Measurements from ENCODE around the gene NSD1.
"Not testable (repeated sequence)": the region's sequence is repeated elsewhere in the genome, so short reads cannot be mapped to it uniquely, and the experiment has no call there.

Gene NSD1

DNA sequence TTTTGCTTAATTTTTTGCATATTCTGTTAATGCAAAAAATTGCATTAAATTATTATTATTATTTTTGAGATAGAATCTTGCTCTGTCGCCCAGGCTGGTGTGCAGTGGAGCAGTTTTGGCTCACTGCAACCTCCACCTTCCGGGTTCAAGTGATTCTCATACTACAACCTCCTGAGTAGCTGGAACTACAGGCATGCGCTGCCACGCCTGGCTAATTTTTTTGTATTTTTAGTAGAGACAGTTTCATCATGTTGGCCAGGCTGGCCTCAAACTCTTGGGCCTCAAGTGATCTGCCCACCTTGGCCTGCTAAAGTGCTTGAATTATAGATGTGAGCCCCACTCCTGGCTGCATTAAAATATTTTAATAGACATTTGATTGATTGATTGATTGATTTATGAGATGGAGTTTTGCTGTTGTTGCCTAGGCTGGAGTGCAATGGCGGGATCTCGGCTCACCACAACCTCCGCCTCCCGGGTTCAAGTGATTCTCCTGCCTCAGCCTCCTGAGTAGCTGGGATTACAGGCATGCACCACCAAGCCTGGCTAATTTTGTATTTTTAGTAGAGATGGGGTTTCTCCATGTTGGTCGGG, 44.4 kb downstream of the NSD1 start:
- not testable (repeated sequence) for DNase-seq

DNA sequence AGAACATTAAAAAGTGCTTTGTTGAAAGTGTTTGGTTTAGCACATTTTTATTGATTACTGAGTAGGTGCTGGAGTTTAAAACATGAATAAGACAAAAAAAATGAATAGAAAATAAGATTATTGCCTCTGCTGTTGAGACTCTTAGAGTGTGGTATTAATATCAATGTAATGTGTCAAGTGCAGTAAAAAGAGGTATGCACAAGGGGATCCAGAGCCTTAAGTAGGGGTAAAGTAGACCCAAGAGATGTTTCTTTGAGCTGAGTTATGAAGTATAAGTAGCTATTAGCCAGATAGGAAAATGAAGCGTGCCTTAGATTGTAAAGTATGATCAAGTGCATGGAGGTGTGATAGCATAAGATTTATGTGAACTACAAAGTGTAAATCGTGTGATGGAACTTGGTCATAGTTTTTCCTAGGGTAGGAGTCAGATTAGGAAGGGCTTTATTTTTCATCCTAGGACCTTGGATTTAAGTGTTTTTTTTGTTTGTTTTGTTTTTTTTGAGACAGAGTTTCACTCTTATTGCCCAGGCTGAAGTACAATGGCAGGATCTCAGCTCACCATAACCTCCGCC, 45.2 kb downstream of the NSD1 start:
- DNase-seq: no peak

GRCh38 chr5:177179431-177179830, 45.9 kb downstream of the NSD1 start:
- DNase-seq: no peak

- no peak for DNase-seq
Measured at GRCh38 chr5:177183142-177183541, 49.6 kb downstream of the NSD1 start.

- no peak for DNase-seq
Measured at GRCh38 chr5:177183766-177184360, 50.3 kb downstream of the NSD1 start.

- no peak for DNase-seq
Measured at GRCh38 chr5:177185993-177186392, 52.4 kb downstream of the NSD1 start.

DNA sequence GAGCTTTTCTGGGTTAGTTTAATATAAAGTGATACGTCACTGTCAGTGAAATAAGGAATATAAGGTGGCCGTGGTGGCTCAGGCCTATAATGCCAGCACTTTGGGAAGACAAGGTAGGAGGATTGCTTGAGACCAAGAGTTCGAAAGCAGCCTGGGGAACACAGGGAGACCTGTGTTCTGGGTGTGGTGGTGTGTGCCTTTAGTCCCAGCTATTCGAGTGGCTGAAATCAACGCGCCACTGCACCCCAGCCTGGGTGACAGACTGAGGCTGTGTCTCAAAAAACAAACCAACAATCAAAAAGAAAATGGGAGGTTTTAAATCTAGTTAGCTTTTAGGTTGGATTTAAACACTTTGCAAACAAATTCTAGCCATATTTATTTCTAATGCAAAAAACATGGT, 53.1 kb downstream of the NSD1 start:
- DNase-seq: no peak

DNA sequence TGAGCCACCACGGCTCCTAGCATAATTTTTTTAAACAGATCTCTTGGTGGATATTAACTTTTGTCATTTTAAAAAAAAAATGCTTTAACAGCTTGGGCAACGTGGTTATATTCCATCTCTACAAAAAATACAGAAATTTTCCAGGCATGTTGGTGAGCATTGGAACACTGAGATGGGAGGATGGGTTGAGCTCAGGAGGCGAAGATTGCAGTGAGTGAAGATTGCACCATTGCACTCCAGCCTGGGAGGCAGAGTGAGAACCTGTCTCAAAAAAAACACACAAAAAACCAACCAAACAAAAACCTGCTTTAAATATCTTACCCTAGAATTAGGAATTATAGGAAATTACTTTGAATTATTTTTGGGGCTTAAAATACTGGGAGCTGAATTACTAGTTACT, 55.2 kb downstream of the NSD1 start:
- no peak for DNase-seq

DNA sequence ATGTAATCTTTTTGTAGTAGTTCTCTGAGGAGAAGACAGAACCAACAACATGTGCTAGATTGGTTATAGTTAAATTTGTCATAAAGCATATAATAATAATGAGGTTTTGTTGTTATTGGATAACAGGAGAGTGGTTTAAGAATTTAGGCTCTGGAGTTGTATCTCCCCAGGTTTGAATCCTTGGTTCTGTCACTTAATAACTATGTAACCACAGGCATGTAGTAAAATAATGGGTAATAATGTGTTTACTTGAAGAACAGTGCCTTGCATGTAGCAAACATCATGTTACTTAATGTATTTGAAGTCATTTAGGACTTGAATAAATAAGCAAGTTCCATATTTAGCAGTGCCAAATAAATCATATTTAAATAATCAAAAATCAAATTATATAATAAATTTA, 55.8 kb downstream of the NSD1 start:
- no peak for DNase-seq

DNA sequence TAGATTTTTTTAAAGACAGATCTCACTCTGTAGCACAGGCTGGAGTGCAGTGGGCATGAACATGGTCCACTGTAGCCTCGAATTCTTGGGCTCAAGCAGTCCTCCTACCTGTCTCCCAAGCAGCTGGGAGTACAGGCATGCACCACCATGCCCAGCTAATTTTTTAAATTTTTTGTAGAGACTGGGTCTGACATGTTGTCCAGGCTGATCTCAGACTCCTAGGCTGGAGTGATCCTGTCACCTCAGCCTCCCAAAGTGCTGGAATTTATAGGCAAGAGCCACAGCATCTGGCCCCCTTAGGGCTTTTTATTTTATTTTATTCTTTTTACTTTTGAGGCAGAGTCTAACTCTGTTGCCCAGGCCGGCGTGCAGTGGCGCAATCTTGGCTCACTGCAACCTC, 56.4 kb downstream of the NSD1 start:
- DNase-seq: no peak

DNA sequence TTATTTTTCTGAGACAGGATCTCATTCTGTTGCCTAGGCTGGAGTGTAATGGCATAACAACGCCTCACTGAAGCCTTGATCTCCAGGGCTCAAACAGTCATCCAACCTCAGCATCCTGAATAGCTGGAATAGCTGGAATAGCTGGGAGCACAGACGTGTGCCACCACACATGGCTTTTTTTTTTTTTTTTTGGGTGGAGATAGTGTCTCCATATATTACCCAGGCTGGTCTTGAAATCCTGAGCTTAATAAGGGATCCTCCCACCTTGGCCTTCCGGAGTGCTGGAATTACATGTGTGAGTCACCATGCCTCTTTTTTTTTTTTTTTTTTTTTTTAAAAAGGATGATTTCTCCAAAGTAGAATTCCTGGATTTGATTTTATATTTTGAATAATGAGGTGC, 60.7 kb downstream of the NSD1 start:
- no peak for DNase-seq

DNA sequence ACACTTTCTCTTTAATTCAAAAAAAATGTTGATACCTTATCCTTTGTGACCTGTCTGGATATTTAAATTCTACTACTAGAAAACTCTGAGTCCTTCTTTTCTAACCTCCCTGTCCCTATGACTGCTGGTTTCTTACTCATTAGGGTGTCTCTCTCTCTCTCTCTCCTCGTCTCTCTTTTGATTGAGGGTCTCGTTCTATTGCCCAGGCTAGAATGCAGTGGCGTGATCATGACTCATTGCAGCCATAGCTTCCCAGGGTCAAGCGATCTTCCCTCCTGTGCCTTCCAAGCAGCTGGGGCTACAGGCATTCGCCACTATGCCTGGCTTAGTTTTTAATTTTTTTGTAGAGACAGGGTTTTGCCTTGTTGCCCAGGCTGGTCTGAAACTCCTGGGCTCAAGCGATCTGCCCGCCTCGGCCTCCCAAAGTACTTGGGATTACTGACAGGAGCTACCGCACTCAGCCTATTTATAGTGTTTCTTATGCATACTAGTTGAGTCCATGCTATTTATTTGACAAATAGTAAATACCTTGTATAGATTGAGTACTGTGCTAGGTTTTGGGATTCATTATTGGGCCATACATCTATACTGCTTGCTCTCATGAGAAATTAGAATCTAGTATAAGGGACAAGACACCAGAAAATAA, 61.9 kb downstream of the NSD1 start:
- DNase-seq: no peak

- no peak for DNase-seq
Measured at GRCh38 chr5:177198738-177199137, 65.2 kb downstream of the NSD1 start.

- DNase-seq: no peak
Measured at GRCh38 chr5:177204281-177204680, 70.7 kb downstream of the NSD1 start.

GRCh38 chr5:177209610-177210009, 76.0 kb downstream of the NSD1 start:
- no peak for DNase-seq

GRCh38 chr5:177212242-177212641, 78.7 kb downstream of the NSD1 start:
- DNase-seq: no peak

GRCh38 chr5:177220576-177220975, 87.0 kb downstream of the NSD1 start:
- no peak for DNase-seq

- no peak for DNase-seq
Measured at GRCh38 chr5:177222269-177222668, 88.7 kb downstream of the NSD1 start.

- DNase-seq: no peak
Measured at GRCh38 chr5:177225798-177226197, 92.2 kb downstream of the NSD1 start.

DNA sequence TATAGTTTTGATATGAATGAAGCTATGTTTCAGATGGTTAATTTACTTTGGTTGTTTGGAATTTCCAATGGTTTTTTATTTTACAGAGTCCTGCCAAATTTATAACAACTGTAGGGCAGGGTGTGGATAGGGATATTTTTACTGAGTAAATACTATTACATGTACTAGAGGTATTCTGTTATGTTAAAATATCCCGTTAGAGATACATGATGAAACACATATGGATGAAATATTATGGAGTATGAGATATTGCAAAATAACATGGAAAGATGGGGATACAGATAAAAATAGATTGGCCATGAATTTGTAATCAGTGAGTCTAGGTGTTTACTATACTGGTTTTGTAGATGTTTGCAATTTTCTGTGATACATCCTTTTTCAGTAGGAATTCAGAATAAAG, 93.3 kb downstream of the NSD1 start:
- DNase-seq: no peak

DNA sequence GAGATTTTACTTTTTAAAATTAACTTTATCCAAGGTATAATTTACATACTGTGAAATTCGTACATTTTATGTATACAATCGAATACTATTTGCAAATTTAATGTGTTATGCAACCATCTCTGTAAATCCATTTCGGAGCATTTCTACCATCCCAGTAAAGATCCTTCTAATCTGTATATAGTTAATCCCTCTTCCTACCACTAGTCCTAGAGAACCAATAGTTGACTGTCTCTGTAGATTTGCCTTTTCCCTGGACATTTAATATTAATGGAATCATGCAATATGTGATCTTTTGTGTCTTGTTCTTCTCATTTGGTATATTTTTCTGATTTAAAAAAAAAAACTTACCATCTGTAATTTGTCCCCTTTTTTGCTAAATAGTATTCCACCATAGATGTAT, 95.2 kb downstream of the NSD1 start:
- DNase-seq: no peak

DNA sequence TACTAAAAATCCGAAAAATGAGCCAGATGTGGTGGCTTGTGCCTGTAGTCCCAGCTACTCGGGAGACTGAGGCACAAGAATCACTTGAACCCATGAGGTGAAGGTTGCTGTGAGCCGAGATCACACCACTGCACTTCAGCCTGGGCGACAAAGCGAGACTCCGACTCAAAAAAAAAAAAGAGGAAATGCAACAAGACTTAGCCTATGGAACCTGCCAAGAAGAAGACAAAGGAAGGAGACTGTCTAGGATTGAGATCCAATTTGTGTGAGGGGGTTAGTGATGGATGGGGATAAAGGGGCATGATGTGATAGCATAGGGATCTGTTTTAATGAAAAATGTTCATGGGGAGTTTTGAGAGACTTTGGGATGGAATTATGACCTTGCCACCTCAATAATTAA, 97.1 kb downstream of the NSD1 start:
- DNase-seq: no peak

- DNase-seq: no peak
Measured at GRCh38 chr5:177231479-177232250, 98.1 kb downstream of the NSD1 start.

DNA sequence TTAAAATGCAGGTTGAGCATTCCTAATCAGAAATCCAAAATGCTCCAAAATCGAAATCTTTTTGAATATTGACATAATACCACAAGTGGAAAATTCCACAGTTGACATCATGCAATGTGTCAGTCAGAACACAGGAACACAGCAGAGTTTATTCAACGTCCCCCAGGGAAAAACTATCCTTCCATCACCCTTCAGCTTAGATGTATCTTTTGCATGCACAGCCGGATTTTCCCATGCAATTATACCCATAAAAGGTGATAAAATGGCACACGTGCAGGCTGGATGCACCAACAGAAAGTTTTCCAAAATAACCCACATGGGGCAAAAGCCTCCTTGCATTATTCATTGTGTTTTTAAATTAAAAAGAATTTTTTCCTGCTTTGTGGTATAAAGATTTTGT, 98.8 kb downstream of the NSD1 start:
- no peak for DNase-seq

Measured in NCI-H1417 treated with DMSO at 0.1 percent for 48 hours (cell line).